ENCODE data around the gene FMOD.
"Not testable (repeated sequence)": the region's sequence is repeated elsewhere in the genome, so short reads cannot be mapped to it uniquely, and the experiment has no call there.

FMOD gene

GRCh38 chr1:203325418-203326091 is 25.4 kb downstream of the FMOD start:
- DNase-seq (ENCODE audit: low read depth), result no peak

- no peak for DNase-seq (ENCODE audit: low read depth)
Measured at GRCh38 chr1:203325026-203325417, 25.9 kb downstream of the FMOD start.

GRCh38 chr1:203324105-203325025 is 26.6 kb downstream of the FMOD start:
- no peak for DNase-seq (ENCODE audit: low read depth)

GRCh38 chr1:203323587-203323986 is 27.3 kb downstream of the FMOD start:
- DNase-seq (ENCODE audit: low read depth), result no peak

GRCh38 chr1:203322500-203323179 is 28.3 kb downstream of the FMOD start:
- no peak for DNase-seq (ENCODE audit: low read depth)

GRCh38 chr1:203321273-203322052 is 29.5 kb downstream of the FMOD start:
- no peak for DNase-seq (ENCODE audit: low read depth)

- peak; percentile 56 for DNase-seq (ENCODE audit: low read depth)
Measured at GRCh38 chr1:203320591-203321272, 30.2 kb downstream of the FMOD start.

GRCh38 chr1:203318229-203318517 is 32.7 kb downstream of the FMOD start:
- no peak for DNase-seq (ENCODE audit: low read depth)

- no peak for DNase-seq (ENCODE audit: low read depth)
Measured at GRCh38 chr1:203317429-203318228, 33.3 kb downstream of the FMOD start.

GRCh38 chr1:203316626-203317093 is 34.3 kb downstream of the FMOD start:
- no peak for DNase-seq (ENCODE audit: low read depth)

- not testable (repeated sequence) for DNase-seq (ENCODE audit: low read depth)
Measured at GRCh38 chr1:203314025-203314759, 36.7 kb downstream of the FMOD start.

- no peak for DNase-seq (ENCODE audit: low read depth)
Measured at GRCh38 chr1:203311368-203312301, 39.3 kb downstream of the FMOD start.

- DNase-seq (ENCODE audit: low read depth), result no peak
Measured at GRCh38 chr1:203308923-203309331, 42.0 kb downstream of the FMOD start.

- no peak for DNase-seq (ENCODE audit: low read depth)
Measured at GRCh38 chr1:203308328-203308922, 42.5 kb downstream of the FMOD start.

- DNase-seq (ENCODE audit: low read depth), result no peak
Measured at GRCh38 chr1:203307641-203308126, 43.2 kb downstream of the FMOD start.

GRCh38 chr1:203306965-203307541 is 43.9 kb downstream of the FMOD start:
- DNase-seq (ENCODE audit: low read depth), result no peak

- DNase-seq (ENCODE audit: low read depth), result no peak
Measured at GRCh38 chr1:203306089-203306964, 44.6 kb downstream of the FMOD start.

Measured in activated T-cell treated with anti-CD3 and anti-CD28 coated beads for 1 hour (primary cell).